HL-60 (cell line): Measurements from ENCODE around the gene ZBTB45.

Experiments
- DNase-seq, 2 experiments: peaks; one replicate each; pipeline ENCODE4 v3.0.0-alpha.2; 2010 to 2020; ENCODE audit warnings: low read depth in 1 of 2, low spot score in 1 of 2
- H3K27ac ChIP-seq: fragments of 250-450 bp; sonication (Bioruptor Pico); replicated peaks from 2 replicates; pipeline ENCODE4 v1.5.1; 2020; ENCODE audit warnings: mild to moderate bottlenecking, moderate library complexity
- H3K27me3 ChIP-seq: fragments of 250-450 bp; sonication (Bioruptor Pico); 2 replicates; pipeline ENCODE4 v1.5.1; 2021; ENCODE audit warnings: mild to moderate bottlenecking, moderate library complexity; ENCODE audit not compliant: insufficient read depth, poor library complexity, severe bottlenecking
- H3K4me3 ChIP-seq: replicated peaks from 2 replicates; pipeline ENCODE4 v1.5.1; 2011; ENCODE audit warnings: mild to moderate bottlenecking, control low read depth, low read length; ENCODE audit not compliant: insufficient read depth
- GABPA ChIP-seq: IDR thresholded peaks from 2 replicates; pipeline ENCODE4 v1.6.1; 2012; ENCODE audit warnings: low read depth
- POLR2AphosphoS5 ChIP-seq: IDR thresholded peaks from 2 replicates; pipeline ENCODE4 v1.6.1; 2012; ENCODE audit warnings: low read depth
- SPI1 ChIP-seq: IDR thresholded peaks from 2 replicates; pipeline ENCODE4 v1.6.1; 2012; ENCODE audit warnings: low read depth, mild to moderate bottlenecking, borderline replicate concordance
- TF ChIP-seq, protein P1 (sequence below): IDR thresholded peaks from one replicate; pipeline ENCODE4 v1.5.1; 2011; ENCODE audit warnings: low read length, control low read depth, inconsistent platforms; ENCODE audit not compliant: insufficient read depth
- TF ChIP-seq, protein P2 (sequence below): IDR thresholded peaks from 2 replicates; pipeline ENCODE4 v1.6.1; 2012; ENCODE audit warnings: low read depth; ENCODE audit not compliant: insufficient replicate concordance

Gene ZBTB45

DNA sequence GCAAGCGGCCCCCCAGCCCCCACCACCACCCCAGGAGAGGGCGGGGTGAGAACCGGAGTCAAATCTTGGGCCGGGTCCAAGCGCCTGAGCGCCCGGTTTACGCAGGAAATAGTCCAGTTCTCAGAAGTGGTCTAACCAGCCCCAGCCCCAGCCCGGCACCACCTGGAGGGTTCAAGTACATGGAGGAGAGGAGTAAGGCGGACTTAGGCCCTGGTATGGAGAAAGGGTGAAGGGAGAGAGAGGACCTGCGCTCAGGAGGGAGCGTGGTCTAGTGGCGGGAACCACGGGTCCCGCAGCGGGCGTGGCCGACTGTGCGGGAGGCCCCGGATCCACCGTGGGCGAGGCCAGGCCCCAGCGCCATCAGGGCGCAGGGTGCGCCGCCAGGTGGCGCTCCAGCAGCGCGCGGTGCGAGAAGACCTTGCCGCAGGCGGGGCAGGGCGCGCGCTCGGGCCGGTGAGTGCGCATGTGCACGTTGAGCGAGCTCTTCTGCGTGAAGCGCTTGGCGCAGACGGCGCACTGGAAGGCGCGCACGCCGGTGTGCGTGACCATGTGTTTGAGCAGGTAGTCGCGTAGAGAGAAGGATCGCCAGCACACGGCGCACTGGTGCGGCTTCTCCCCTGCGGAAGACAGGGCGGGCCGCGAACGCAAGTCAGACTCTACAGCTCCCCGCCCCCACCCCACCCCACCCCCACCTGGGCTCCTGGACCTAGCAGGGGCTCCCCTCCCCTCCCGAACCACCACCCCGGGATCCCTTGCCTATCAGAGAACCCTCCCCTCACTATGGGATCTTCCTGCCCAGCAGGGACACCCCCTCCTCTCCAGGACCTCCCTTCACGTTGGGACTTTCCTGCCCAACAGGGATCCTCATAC lies 5.7 kb downstream of the ZBTB45 start:
- peak; percentile 94 to 99 for DNase-seq
- Histone ChIP-seq H3K27me3 (no peaks in the 10 kb centered on the region), H3K4me3 (peak overlapping the region; percentile 65), H3K27ac (peak overlapping the region; percentile 72)
- TF ChIP-seq POLR2AphosphoS5 = peak; percentile 91
- TF ChIP-seq, protein P1, sequence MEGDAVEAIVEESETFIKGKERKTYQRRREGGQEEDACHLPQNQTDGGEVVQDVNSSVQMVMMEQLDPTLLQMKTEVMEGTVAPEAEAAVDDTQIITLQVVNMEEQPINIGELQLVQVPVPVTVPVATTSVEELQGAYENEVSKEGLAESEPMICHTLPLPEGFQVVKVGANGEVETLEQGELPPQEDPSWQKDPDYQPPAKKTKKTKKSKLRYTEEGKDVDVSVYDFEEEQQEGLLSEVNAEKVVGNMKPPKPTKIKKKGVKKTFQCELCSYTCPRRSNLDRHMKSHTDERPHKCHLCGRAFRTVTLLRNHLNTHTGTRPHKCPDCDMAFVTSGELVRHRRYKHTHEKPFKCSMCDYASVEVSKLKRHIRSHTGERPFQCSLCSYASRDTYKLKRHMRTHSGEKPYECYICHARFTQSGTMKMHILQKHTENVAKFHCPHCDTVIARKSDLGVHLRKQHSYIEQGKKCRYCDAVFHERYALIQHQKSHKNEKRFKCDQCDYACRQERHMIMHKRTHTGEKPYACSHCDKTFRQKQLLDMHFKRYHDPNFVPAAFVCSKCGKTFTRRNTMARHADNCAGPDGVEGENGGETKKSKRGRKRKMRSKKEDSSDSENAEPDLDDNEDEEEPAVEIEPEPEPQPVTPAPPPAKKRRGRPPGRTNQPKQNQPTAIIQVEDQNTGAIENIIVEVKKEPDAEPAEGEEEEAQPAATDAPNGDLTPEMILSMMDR = peak; percentile 81
- TF ChIP-seq, protein P2, sequence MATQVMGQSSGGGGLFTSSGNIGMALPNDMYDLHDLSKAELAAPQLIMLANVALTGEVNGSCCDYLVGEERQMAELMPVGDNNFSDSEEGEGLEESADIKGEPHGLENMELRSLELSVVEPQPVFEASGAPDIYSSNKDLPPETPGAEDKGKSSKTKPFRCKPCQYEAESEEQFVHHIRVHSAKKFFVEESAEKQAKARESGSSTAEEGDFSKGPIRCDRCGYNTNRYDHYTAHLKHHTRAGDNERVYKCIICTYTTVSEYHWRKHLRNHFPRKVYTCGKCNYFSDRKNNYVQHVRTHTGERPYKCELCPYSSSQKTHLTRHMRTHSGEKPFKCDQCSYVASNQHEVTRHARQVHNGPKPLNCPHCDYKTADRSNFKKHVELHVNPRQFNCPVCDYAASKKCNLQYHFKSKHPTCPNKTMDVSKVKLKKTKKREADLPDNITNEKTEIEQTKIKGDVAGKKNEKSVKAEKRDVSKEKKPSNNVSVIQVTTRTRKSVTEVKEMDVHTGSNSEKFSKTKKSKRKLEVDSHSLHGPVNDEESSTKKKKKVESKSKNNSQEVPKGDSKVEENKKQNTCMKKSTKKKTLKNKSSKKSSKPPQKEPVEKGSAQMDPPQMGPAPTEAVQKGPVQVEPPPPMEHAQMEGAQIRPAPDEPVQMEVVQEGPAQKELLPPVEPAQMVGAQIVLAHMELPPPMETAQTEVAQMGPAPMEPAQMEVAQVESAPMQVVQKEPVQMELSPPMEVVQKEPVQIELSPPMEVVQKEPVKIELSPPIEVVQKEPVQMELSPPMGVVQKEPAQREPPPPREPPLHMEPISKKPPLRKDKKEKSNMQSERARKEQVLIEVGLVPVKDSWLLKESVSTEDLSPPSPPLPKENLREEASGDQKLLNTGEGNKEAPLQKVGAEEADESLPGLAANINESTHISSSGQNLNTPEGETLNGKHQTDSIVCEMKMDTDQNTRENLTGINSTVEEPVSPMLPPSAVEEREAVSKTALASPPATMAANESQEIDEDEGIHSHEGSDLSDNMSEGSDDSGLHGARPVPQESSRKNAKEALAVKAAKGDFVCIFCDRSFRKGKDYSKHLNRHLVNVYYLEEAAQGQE = no peak
- no peak for TF ChIP-seq SPI1
- no peak for TF ChIP-seq GABPA

- no peak overlapping the region for H3K4me3 ChIP-seq
- TF ChIP-seq, protein P2 = no peak
- TF ChIP-seq POLR2AphosphoS5 = no peak
- TF ChIP-seq, protein P1 = no peak
- TF ChIP-seq GABPA = no peak
- no peak for TF ChIP-seq SPI1
- H3K27me3 ChIP-seq = no peaks in the 10 kb centered on the region
- peak overlapping the region; percentile 72 for H3K27ac ChIP-seq
- DNase-seq = no peak
These were observed 6.4 kb downstream of the ZBTB45 start for GRCh38 chr19:58513213-58513693.

DNA sequence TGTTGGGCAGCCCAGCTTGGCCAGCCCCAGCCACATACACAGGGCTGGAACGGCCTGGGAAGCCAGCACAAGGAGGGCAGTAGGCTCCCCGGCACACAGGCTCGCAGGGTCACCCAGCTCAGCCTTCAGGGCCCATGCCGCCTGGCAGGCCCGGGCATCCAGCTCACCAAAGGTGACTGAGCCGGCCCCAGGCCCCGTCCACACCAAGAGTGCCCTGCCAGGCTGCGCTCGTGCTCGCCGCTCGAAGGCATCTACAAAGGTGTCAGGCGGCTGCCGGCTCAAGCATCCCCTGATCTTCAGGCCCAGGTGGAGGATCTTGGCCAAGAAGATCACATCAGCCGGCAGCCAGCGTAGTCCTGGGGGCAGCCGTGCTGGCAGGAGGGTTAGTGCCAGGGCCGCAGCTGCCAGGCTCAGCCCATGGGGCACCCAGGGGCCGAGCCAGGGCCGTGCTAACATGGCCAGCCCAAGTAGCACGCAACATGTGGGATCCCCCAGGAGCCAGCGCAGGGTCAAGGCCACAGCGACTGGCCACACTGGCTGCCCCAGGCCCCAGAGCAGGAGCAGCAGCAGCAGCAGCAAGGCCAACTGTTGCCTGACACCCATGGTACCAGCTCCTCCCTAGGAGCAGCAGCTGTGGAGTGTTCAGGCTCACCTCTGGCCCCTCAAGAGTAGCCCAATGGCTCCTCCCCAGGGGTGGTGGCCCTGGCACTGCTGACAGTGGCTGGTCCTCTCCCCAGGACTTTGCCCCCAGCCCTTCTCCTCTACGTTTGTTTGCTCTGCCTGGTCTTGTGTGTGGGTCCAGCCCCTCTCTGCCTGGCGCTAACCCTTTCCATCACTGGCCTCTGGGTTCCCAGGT lies 8.0 kb downstream of the ZBTB45 start, which contains the start of gene SLC27A5:
TSS of gene SLC27A5 (minus strand) at position 640 of the 856 bp plus-strand sequence. CDS start at position 603, 37 bp downstream.
- TF ChIP-seq GABPA (no peak), SPI1 (no peak)
- TF ChIP-seq, protein P1 = no peak
- no peak within 1 kb of the TSS for H3K27ac ChIP-seq
- H3K4me3 ChIP-seq = no peak within 1 kb of the TSS
- DNase-seq = no peak
- no peaks in the 10 kb centered on the region for H3K27me3 ChIP-seq
